GM04503 (cell line): Measurements from ENCODE around the gene HTR3A.
"Not testable (repeated sequence)": the region's sequence is repeated elsewhere in the genome, so short reads cannot be mapped to it uniquely, and the experiment has no call there.

Source experiments
- DNase-seq: peaks from one replicate; pipeline ENCODE4 v3.0.0-alpha.2; 2012; ENCODE audit warnings: low read depth

Gene HTR3A

DNA sequence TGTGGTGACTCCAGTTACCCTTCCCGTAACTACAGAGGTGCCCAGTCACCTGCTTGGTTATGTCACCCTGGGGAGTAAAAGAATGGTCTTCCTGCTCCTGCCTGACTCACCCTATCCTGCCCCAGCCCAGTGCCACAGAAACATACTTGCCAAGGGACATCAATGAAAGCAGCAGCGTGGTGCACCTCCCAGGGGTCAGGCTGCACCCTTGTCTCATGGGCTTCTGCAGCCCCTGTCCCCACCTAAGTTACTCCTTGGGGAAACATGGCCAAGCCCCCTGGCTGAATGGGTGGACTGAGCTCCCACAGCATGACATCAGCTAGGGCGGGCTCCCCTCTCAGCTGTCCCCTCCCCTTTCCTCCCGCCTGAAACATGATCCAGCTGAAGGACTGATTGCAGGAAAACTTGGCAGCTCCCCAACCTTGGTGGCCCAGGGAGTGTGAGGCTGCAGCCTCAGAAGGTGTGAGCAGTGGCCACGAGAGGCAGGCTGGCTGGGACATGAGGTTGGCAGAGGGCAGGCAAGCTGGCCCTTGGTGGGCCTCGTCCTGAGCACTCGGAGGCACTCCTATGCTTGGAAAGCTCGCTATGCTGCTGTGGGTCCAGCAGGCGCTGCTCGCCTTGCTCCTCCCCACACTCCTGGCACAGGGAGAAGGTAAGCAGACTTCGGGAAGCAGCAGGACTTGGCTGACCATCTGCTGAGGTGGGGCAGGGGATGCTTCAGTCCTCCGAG lies at the start of gene HTR3A:
HTR3A (plus strand) TSS at position 368 of the 730 bp plus-strand sequence; CDS start at position 586, 218 bp downstream.
- DNase-seq: no peak

DNA sequence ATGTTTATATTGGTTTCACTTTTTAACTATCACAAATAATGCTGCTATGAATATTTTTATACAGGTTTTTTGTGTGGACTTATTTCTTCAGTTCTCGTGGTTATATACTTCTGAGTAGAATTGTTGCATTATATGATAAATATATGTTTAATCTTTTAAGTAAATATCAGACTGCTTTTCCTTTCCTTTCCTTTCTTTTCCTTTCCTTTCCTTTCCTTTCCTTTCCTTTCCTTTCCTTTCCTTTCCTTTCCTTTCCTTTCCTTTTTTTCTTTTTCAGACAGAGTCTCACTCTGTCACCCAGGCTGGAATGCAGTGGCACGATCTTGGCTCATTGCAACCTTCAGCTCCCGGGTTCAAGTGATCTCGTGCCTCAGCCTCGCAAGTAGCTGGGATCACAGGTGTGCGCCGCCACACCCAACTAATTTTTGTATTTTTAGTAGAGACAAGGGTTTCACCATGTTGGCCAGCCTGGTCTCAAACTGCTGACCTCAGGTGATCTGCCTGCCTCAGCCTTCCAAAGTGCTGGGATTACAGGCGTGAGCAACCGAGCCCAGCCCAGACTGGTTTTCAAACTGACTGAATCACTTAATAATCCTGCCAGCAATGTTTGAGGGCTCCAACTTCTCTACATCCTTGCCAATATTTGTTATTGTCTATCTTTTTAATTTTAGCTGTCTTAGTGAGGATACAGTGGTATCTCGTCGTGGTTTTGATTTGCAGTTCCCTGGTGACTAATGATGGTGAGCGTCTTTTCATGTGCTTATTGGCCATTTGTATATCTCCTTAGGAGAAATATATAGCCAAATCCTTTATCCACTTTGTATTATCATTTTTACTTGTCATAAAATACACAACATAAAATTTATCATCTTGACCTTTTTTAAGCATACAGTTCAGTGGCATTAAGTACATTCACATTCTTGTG lies 48.4 kb upstream of the HTR3A start:
- no peak for DNase-seq

DNA sequence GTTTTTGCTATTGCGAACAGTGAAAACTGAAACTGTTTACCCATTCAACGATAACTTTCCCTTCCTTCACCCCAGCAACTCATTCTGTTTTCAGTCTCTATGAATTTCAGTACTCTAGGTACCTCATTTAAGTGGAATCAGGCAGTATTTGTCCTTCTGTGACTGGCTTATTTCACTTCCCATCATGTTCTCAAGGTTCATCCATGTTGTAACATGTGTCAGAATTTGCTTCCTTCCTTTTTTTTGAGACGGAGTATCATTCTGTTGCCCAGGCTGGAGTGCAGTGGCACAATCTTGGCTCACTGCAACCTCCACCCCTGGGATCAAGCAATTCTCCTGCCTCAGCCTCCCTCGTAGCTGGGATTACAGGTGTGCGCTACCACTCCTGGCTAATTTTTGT lies 46.6 kb upstream of the HTR3A start:
- no peak for DNase-seq

DNA sequence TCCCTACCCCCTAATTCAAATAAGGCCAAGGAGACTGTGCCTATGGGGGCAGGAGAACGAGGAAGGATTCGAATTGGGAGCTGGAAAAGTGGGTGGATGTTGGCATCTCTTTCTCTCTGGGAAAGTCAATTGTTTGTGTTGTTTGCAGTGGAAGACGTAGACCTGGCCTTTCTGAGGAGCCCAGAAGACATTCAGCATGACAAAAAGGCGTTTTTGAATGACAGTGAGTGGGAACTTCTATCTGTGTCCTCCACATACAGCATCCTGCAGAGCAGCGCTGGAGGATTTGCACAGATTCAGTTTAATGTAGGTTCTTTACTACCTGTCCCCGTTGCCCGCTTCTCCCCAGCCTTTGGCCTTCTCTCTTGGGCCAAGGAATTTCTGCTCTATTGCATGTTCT lies 42.1 kb upstream of the HTR3A start:
- DNase-seq: no peak

DNA sequence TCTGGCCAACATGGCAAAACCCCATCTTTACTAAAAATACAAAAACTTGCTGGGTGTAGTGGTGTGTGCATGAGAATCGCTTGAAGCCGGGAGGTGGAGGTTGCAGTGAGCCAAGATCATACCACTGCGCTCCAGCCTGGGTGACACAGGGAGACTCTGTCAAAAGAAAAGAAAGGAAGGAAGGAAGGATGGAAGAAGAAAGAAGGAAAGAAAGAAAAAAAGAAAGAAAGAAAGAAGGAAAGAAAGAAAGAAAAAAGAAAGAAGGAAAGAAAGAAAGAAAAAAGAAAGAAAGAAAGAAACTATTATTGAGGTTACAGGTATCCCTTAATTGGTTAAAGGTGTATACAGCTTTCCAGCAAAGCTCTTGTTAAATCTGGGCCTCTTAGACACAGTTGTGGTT lies 40.7 kb upstream of the HTR3A start:
- DNase-seq: not testable (repeated sequence)

DNA sequence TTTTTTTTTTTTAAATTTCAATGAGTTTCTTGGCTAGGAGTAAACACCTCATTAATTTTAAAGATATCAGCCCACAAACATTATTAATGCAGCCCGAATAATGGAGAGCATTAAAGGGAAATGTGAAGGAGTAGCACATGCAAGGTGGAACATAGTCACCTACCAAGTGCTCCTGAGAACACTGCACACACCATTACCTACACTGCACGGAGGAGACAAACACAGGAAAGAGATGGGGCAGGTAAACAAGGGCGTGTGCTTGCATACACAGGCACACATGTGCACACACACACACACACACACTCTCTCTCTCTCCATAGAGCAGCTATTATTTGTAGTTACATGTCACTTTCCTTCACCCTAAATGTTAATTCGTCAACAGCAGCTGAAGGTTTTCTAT lies 40.1 kb upstream of the HTR3A start:
- DNase-seq: no peak

DNA sequence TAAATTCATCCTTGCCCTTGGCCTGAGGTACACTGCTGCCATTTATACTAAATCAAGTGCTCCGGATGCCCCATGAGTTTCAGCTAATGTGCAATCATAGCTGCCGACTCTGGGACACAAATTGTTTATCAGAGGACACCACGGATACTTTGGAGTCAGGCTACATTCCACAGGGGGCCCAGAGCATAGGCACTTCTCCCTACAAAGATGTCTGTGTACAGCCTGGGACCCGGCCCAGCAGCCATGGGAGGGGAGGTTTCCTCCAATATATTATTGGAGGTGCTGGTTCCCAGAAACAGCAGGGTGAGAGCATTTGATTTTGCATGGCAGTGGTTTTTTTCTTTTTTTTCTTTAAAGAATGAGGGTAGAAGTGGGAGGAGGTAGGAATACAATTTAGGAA lies 39.0 kb upstream of the HTR3A start:
- DNase-seq: no peak

DNA sequence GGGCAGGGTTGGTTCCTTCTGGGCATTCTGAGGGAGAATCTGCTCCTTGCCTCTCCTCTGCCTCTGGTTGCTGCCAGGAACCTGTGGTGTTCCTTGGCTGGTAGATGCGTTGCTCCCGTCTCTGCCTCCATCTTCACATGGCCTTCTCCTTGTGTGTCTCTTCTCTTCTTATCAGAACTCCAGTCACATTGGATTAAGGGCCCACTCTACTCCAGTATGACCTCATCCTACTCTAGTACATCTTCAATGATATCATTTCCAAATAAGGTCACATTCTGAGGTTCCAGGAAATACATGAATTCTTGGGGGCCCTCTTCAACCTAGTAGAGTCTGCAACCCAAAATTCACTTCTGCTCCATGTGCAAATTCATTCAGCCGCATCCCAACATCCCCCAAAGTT lies 37.0 kb upstream of the HTR3A start:
- no peak for DNase-seq

DNA sequence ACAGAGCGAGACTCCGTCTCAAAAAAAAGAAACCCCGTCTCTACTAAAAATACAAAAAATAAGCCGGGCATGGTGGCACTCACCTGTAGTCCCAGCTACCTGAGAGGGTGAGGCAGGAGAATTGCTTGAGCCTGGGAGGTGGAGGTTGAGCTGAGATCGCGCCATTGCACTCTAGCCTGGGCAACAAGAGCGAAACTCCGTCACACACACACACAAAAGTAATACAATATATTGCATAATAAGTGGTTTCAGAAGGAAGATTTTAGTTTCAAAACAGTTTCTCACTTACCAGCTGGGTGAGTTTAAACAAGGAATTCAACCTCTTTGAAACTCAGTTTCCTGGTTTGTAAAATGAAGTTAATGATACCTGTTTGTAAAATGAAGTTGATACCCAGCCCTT lies 32.7 kb upstream of the HTR3A start:
- DNase-seq: no peak

DNA sequence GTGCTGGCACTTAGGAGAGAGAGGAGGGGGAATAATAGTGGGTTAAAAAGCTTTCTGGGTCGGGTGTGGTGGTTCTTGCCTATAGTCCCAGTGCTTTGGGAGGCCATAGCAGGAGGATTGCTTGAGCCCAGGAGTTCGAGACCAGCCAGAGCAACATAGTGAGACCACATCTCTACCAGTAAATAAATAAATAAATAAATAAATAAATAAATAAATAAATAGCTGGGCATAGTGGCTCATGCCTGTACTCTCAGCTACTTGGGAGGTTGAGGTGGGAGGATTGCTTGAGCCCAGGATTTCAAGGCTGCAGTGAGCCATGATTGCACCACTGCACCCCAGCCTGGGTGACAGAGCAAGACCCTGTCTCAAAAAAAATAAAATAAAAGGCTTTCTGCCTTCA lies 28.7 kb upstream of the HTR3A start:
- DNase-seq: not testable (repeated sequence)

DNA sequence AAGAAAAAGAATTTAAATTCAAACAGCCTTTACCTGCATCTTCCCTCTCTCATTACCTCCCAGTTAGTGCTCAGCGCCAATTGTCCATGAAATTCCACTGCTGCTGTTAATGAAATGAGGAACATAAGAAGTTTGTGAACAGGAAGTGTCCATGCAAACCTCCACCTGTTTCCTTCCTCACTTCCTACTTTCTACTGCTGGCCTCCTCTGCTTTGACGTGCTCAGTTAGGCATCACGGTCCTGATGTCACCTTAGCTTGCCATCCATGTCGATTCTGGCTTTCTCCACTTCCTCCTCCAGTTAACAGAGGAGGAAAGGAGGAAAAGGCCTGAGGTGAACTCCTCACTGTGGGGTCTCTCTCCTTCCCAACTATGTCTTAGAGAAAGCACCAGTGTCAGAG lies 26.9 kb upstream of the HTR3A start:
- no peak for DNase-seq

DNA sequence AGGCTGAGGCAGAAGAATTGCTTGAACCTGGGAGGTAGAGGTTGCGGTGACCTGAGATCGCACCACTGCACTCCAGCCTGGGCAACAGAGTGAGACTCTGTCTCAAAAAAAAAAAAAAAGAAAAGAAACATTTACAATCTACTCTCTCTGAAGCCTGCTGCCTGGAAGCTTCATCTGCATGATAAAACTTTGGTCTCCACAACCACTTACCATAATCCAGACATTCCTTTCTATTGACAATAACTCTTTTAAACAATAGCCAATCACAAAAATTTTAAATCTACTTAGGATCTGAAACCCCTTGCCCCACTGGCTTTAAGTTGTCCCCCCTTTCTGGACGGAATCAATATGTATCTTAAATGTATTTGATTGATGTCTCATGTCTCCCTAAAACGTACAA lies 25.0 kb upstream of the HTR3A start:
- no peak for DNase-seq

DNA sequence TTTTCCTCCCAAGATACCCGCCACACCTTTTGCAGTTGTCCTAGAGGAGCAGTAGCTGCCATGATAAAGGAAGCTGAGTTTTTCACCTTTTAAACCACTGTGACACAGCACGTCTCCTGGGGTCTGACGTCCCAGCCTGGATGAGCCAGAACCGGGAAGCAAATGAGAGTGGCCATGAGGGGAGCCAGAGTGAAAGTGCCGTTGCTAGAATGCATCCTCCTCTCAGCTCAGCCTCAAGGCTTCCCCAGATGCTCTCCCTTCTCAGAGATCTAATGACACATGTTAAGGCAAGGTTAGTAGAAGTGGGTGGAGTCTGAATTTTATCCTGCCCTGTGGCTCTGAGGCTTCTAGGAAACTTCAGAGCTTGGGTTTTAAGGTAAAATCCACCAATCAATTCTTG lies 23.4 kb upstream of the HTR3A start:
- DNase-seq: no peak

DNA sequence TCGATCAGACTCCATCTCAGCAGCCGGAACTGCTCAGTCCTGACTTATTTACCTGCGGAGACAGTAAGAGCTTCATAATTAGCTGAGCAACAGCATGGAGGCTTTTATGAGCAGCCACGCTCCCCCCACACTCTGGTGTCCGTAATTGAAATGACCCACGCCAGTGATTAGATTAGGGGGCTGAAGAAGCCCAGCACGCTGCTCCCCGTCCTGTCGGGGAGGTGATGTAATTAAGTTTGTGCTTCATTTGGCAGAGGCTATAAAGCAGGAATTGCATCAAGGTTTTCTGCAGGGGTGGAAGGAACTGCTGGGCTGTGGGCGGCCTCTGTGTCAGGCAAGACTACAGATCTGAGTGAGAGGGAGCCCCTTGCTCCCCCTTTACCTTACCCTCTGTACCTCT lies 22.8 kb upstream of the HTR3A start:
- no peak for DNase-seq

DNA sequence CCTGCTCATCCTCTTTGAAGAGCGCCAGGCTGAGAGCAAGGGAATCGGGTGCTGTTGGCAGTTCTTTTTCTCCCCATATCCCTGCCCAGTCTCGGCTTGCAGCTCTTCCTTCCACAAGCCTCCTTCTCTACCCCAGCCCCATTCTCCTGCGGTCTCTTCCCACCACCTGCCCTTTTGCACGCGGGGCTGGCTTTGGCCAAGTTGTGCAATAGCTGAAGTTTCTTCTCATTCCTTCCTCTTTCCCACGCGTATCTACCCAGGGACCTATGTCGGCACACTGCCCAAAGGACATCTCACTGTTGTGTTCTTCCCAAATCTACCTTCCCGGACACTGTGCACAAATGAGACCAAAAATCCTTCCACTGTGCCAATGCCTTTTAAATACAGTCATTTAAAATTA lies 22.3 kb upstream of the HTR3A start:
- DNase-seq: no peak

DNA sequence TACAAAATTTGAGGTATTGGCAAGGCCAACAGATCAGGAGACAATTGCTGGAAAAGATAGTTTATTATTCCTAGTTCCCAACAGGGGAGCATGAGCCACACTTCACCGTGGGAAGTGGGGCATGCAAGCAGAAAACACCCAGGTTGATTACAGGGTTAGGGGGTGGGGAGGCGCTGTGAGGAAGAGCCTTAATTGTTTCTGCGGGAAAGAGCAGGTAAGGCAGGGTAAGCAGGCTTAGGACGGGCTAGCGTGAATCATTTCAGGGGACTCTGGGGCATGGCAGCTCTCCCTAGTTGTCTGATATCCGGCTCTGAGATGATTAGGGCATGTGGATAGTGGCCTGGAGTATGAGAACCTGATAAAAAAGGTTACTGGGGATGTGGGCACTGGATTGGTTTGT lies 20.7 kb upstream of the HTR3A start:
- DNase-seq: no peak

DNA sequence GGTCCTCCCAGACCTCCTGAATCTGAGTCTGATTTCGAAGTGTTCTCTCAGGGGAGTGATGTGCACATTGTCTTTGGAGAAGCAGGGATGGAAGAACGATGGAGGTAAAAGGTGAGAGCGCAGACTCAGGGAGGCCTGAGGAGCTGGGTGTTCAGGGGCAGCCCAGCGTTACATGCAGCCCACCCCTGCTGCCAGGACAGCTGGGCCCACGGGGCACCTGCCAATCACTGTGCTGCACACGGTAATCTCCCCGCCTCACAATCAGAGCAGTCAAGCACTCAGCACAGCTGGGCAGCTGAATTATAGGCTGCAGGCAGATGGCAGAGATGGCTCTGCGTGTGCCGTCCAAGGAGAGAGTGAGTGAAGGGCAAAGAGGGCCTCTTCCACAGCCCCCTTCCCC lies 17.9 kb upstream of the HTR3A start:
- DNase-seq: no peak

DNA sequence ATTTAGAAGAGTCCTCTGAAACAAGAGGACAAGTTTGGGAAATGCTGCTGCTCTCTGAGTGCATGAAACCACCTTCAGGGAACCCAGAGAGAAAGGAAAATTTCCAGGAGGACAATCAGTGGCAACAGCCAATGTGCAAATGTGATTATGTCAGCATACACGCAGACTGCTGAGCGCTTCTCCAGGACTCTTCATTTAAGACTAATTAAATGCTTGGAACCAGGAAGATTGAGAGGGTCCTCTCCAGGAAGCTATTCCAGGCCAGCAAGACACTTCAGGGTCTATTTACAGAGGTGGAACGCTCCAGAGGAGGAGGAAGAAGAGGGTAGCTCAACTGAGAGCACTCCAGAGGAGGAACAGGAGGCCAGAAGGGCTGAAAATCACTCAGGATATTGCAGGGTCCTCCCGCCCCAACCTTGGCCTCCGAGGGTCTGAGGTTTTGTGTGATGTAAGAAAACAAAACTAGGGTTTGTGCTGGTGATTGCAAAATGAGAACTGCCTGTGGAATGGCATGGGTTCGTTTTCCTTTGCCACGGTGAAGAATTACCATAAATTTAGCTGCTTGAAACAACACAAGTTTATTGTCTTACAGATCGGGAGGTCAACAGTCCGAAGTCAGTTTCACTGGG lies 14.1 kb upstream of the HTR3A start:
- DNase-seq: no peak

DNA sequence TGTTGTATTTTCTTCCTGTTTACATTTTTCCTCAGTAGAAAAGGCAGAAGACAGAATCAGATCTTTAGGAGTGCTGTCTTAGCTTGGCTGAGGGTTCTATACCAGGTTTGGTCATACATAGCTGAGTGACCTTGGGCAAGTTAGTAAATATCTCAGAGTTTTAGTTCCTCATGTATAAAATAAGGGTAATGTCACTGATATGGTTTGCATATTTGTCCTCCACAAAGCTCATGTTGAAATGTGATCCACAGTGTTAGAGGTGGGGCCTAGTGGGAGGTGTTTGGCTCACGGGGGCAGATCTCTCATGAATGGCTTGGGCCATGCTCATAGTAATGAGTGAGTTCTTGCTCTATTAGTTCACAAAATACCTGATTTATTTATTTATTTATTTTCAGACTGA lies 7.5 kb upstream of the HTR3A start:
- no peak for DNase-seq

DNA sequence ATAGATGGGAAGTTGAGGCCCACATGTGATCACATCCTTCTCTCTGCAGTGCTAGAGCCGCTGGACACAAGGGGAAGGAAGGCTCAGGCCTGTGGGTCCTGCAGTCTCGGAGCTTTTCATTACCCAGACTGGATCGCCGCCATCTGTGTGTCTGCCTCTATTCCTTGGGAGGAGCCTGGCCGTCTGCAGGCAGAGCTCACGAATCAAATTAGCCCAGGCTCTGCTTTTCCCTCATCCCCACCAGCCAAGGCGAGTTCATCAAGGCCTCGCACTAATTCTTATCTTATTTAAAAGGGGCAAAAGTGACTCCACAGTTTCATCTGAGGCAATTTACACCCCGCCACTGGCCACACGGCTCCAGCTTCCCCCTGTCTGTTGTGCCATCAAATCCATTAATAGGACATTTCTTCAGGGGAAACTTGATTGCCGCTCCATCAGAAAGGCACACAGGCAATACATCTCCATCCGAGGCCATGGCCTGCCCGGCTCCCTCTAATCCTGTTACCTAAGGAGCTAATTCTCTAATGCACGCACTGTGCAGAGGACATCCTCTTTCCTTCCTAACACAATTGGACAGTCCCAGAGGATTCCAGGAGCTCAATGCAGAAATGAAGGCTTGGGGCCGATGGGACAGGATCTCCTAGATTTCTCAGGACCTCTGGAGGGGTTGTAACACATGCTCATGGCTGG lies 3.3 kb upstream of the HTR3A start:
- DNase-seq: no peak

DNA sequence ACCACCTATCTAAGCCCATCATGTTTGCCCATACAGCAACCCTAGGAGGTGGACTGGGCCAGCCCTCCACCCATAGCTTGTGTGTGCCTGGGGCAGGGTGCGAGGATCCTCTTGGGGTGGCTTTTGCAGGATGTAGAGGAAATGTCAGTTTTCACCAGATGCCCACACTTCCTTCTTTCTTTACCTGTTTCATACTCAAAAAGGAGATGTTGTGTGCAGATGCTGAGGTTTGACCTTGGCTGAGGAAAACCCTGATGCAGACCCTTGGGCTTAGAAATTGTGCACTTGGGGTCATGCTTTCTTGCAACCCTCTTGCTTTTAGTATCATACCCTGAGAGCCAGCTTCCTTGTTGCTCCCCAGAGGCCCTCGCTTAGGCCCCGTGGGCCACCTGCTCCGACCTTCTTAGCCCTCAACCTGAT lies 2.2 kb downstream of the HTR3A start:
- no peak for DNase-seq

DNA sequence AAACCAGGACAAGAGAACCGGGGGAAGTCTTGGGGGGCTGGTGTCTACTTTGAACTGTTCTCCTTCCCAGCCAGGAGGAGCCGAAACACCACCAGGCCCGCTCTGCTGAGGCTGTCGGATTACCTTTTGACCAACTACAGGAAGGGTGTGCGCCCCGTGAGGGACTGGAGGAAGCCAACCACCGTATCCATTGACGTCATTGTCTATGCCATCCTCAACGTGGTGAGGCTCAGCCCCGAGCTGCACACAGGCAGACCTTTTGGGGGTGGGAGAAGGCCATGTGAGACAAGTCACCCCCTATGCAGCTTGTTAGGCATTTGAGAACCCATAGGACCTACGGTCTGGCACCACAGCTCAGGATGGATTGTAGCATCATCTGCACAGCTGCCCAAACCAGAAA lies 2.8 kb downstream of the HTR3A start:
- DNase-seq: no peak
